Ovary (tissue), 9 donors: Measurements from ENCODE around the gene LUZP2. TPM values are rescaled to one million over a fixed set of nuclear protein-coding genes. Genes with fewer than 3 reads are reported as not detected.

Experiments used
- DNase-seq, 5 donors: peaks; one replicate each; pipeline ENCODE4 v3.0.0-alpha.2; 2019 to 2020
- H3K27ac ChIP-seq, 2 donors: fragments of 200-600 bp; one replicate each; pipeline versions ENCODE4 v1.5.1 to v1.8.0; 2019 to 2022
- H3K27me3 ChIP-seq: fragments of 200-600 bp; one replicate; pipeline ENCODE4 v1.8.0; 2022
- H3K36me3 ChIP-seq: fragments of 200-600 bp; sonication (generic); one replicate; pipeline ENCODE4 v1.5.1; 2019
- H3K4me1 ChIP-seq: one replicate; pipeline ENCODE4 v1.8.1; 2013; ENCODE audit warnings: mild to moderate bottlenecking, moderate library complexity; ENCODE audit not compliant: insufficient read depth
- H3K4me3 ChIP-seq: fragments of 200-600 bp; sonication (generic); one replicate; pipeline ENCODE4 v1.5.1; 2017
- H3K9me3 ChIP-seq, 2 donors: fragments of 200-600 bp in 1 of 2; sonication (generic) in 1 of 2; one replicate each; pipeline versions ENCODE4 v1.5.1 to v1.8.1; 2013 to 2019; ENCODE audit warnings: mild to moderate bottlenecking in 1 of 2, moderate library complexity in 1 of 2
- CTCF ChIP-seq, 3 donors: fragments of 450-650 bp in 2 of 3; fragments of 200-600 bp in 1 of 3; IDR thresholded peaks; one replicate each; pipeline versions ENCODE4 v1.5.1 to v1.8.0; 2016 to 2022; ENCODE audit warnings: antibody characterized with exemption in 3 of 3, mild to moderate bottlenecking in 1 of 3
- EP300 ChIP-seq: sonication (generic); formaldehyde crosslinking; IDR thresholded peaks from one replicate; pipeline ENCODE4 v1.6.1; 2017; ENCODE audit warnings: antibody characterized with exemption
- POLR2A ChIP-seq: fragments of 450-650 bp; IDR thresholded peaks from one replicate; pipeline ENCODE4 v1.6.1; 2017; ENCODE audit warnings: antibody characterized with exemption, mild to moderate bottlenecking, moderate library complexity
- WGBS, 3 donors: extraction: QIAGEN DNeasy Blood & Tissue Kit in 1 of 3; methylation state at CpG; one replicate each; pipeline versions ENCODE4 v1.1.5 to v1.1.7; 2013 to 2017; 5-methylcytosine and 5-hydroxymethylcytosine counted together
- intact Hi-C, 4 donors: fragments of 100-400 bp; cut with DNase I; formaldehyde crosslinking; loops; one replicate each; pipeline versions ENCODE4 v1.11.0 to v1.15.1; 2022 to 2023
- polyA plus RNA-seq, 2 donors: library from polyadenylated mRNA; stranded (reverse); fragments of 200-250 nt in 1 of 2; fragments of 350-450 nt in 1 of 2; fragmentation: Illumina TruSeq in 1 of 2; extraction: RNeasy Lipid Tissue Mini Kit (QIAGEN cat#74804) in 1 of 2; gene quantifications; one replicate each; pipeline ENCODE4 v1.2.3, GENCODE V29; 2013 to 2014
- total RNA-seq, 7 donors: library from RNA; depleted of rRNA in 2 of 7; stranded (reverse); fragments of >200 nt in 2 of 7; fragmentation: NEBNext Ultra II Directional in 3 of 7; extraction: Animal tissue kit (Norgen Biotek cat#: 25700) in 3 of 7; gene quantifications; one replicate each; pipeline versions ENCODE4 v1.1.0 to v1.2.4, GENCODE V29; 2016 to 2023
- donor health status: DM: no; HTN: no; CAD: no; lungs with moderate emphysema.
- donor health status: DM: no; HTN: no; CAD: no.
- donor health status: Bipolar disorder and iron deficiency.
- donor health status: DM: yes; HTN: yes; CAD: no.
- donor health status: DM: no; HTN: no; CAD: no.
- donor health status: DM: yes; HTN: yes; CAD: no.

Gene LUZP2
- total and polyA plus RNA-seq, 9 donors = 0.04 to 0.23 (median 0.07) TPM; not detected in 6

- H3K4me3 ChIP-seq = no peak overlapping the region
- TF ChIP-seq POLR2A (no peak), EP300 (no peak), CTCF (IDR thresholded peaks at IDR 0.05) (no peak)
- intact Hi-C loops = no loop called here
Observed at GRCh38 chr11:24754406-24754805, 257.6 kb downstream of the LUZP2 start.

GRCh38 chr11:24755260-24755839 is 258.5 kb downstream of the LUZP2 start:
- no peak overlapping the region for H3K4me3 ChIP-seq
- H3K27ac ChIP-seq = no peak overlapping the region
- DNase-seq = no peak
- H3K27me3 ChIP-seq = no peaks in the 10 kb centered on the region
- no peaks in the 10 kb centered on the region for H3K4me1 ChIP-seq
- H3K36me3 ChIP-seq = no peaks in the 10 kb centered on the region
- intact Hi-C loops = no loop called here
- no peak for TF ChIP-seq POLR2A
- TF ChIP-seq CTCF (IDR thresholded peaks at IDR 0.05) = no peak
- TF ChIP-seq EP300 = no peak
- no peaks in the 10 kb centered on the region for H3K9me3 ChIP-seq
- WGBS, 3 donors = 90 to 94% (median 91%) methylated on average over 7 of the region's 7 CpGs

More at GRCh38 chr11:24754406-24754805, 257.6 kb downstream of the LUZP2 start:
- no peak overlapping the region for H3K27ac ChIP-seq
- no peaks in the 10 kb centered on the region for H3K9me3 ChIP-seq
- no peaks in the 10 kb centered on the region for H3K27me3 ChIP-seq
- H3K36me3 ChIP-seq = no peaks in the 10 kb centered on the region
- H3K4me1 ChIP-seq = no peaks in the 10 kb centered on the region
- DNase-seq = no peak

GRCh38 chr11:24759742-24760141 is 262.9 kb downstream of the LUZP2 start:
- Histone ChIP-seq H3K27me3 (no peaks in the 10 kb centered on the region), H3K4me1 (no peaks in the 10 kb centered on the region), H3K36me3 (no peaks in the 10 kb centered on the region), H3K4me3 (no peak overlapping the region), H3K9me3 (no peaks in the 10 kb centered on the region), H3K27ac (no peak overlapping the region)
- 80 to 89% (median 84%) methylated on average over 3 of the region's 3 CpGs for WGBS, 3 donors
- TF ChIP-seq CTCF (IDR thresholded peaks at IDR 0.05) (no peak), POLR2A (no peak), EP300 (no peak)
- intact Hi-C loops = no loop called here
- no peak for DNase-seq

- TF ChIP-seq POLR2A (no peak), CTCF (IDR thresholded peaks at IDR 0.05) (no peak), EP300 (no peak)
- Histone ChIP-seq H3K27ac (no peak overlapping the region), H3K9me3 (no peaks in the 10 kb centered on the region), H3K27me3 (no peaks in the 10 kb centered on the region), H3K36me3 (no peaks in the 10 kb centered on the region), H3K4me3 (no peak overlapping the region), H3K4me1 (no peaks in the 10 kb centered on the region)
- intact Hi-C loops = no loop called here
- no peak for DNase-seq
Observed at GRCh38 chr11:24760681-24761080, 263.8 kb downstream of the LUZP2 start.
